ENCODE measurements around the gene PRAMEF9.
A peak's percentile ranks its signal among the peaks of the same experiment; 100 is the strongest.

Gene PRAMEF9

DNA sequence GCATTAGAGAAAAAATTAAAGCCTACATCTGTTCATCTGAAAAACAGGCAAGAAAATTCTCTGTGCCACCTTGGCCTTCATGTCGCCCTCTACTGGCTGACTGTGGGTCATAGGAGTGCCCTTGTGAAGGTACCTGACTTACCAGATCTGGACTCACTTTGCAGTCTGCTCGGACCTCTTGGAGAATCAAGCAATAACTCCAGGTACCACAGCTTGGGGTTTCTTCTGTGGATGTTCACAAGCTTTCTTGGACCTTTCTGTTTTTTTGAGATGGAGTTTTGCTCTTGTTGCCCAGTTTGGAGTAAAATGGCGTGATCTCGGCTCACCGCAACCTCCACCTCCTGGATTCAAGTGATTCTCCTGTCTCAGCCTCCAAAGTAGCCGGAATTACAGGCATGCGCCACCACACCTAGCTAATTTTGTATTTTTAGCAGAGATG is 56.7 kb downstream of the PRAMEF9 start:
- ATAC-seq, result peak; percentile 67; the same call in 2 of the 3 replicates
- TF ChIP-seq ZFP3 (CRISPR knock-in tag; IDR thresholded peaks at IDR 0.05) (no peak), ARNTL (CRISPR knock-in tag; IDR thresholded peaks at IDR 0.05; ENCODE audit: borderline replicate concordance, low read depth) (no peak)
